Measurements from ENCODE around the gene NLGN1. TPM values are rescaled to one million over a fixed set of nuclear protein-coding genes. Genes with fewer than 3 reads are reported as not detected.
"Not testable (repeated sequence)": the region's sequence is repeated elsewhere in the genome, so short reads cannot be mapped to it uniquely, and the experiment has no call there.

Gene NLGN1
- total RNA-seq, 1 experiment from 2014 or later: 5.2 TPM

DNA sequence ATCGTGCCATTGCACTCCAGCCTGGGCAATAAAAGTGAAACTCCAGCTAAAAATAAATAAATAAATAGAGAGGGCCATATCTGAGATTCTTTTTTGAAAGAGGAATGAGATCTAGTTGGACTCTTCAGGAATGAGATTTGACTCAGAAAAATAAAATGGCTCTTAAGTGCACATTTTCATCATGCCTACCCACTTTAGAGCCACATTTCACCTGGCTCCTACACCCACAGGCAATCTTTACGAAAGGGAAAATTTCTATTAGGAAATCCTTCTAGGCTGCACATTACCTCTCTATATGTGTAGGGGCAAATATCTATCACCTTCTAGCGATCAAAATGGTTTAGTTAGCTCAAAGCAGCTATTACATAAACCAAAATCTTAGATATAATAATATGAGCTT lies 16.9 kb upstream of the NLGN1 start:
- no peaks in the 10 kb centered on the region for H3K9me3 ChIP-seq (ENCODE audit: control insufficient read depth, low read depth, low read length)
- H3K27me3 Mint-ChIP-seq (ENCODE audit: low read depth): no peaks in the 10 kb centered on the region; the same call in 1 of the 2 replicates
- H3K4me1 Mint-ChIP-seq: no peaks in the 10 kb centered on the region
- H3K4me2 ChIP-seq (ENCODE audit: insufficient read depth, insufficient read length, low read length): no peak overlapping the region
- H3T11ph ChIP-seq (ENCODE audit: low read length): no peak overlapping the region
- no peak overlapping the region for H3K56ac ChIP-seq (ENCODE audit: insufficient read length, low read depth, low read length)
- no peaks in the 10 kb centered on the region for H3K27me3 ChIP-seq (ENCODE audit: insufficient read depth, low read length)
- no peaks in the 10 kb centered on the region; a peak in 1 of 7 replicates for H3K36me3 Mint-ChIP-seq (ENCODE audit: insufficient read depth in 1 of 3, low read depth in 3 of 3)
- no peak overlapping the region for H3K14ac ChIP-seq (ENCODE audit: insufficient read depth, low read length)
- H3K79me2 ChIP-seq (ENCODE audit: insufficient read depth, low read length): no peaks in the 10 kb centered on the region
- H3K4me3 Mint-ChIP-seq: no peak overlapping the region
- no peak overlapping the region for H4K91ac ChIP-seq (ENCODE audit: insufficient read length, low read depth, low read length)
- no peak overlapping the region for H3K27ac ChIP-seq (ENCODE audit: insufficient read length, low read depth, low read length)
- no peak overlapping the region for H2BK120ac ChIP-seq (ENCODE audit: low read depth, low read length, poor library complexity, severe bottlenecking)
- H2AFZ ChIP-seq (ENCODE audit: low read length): no peak overlapping the region
- no peak overlapping the region for H3K23ac ChIP-seq (ENCODE audit: insufficient read length, low read depth, low read length)
- H4K8ac ChIP-seq (replicated peaks; ENCODE audit: insufficient read length, low read depth, low read length): no peak overlapping the region
- H3K9ac ChIP-seq (ENCODE audit: extremely low read depth, insufficient read length, low read length): no peak overlapping the region
- TF ChIP-seq, protein P1, sequence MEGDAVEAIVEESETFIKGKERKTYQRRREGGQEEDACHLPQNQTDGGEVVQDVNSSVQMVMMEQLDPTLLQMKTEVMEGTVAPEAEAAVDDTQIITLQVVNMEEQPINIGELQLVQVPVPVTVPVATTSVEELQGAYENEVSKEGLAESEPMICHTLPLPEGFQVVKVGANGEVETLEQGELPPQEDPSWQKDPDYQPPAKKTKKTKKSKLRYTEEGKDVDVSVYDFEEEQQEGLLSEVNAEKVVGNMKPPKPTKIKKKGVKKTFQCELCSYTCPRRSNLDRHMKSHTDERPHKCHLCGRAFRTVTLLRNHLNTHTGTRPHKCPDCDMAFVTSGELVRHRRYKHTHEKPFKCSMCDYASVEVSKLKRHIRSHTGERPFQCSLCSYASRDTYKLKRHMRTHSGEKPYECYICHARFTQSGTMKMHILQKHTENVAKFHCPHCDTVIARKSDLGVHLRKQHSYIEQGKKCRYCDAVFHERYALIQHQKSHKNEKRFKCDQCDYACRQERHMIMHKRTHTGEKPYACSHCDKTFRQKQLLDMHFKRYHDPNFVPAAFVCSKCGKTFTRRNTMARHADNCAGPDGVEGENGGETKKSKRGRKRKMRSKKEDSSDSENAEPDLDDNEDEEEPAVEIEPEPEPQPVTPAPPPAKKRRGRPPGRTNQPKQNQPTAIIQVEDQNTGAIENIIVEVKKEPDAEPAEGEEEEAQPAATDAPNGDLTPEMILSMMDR (conservative IDR thresholded peaks at IDR 0.05): no peak
- H3K4me1 ChIP-seq (ENCODE audit: insufficient read depth, low read length): no peaks in the 10 kb centered on the region
- H2BK20ac ChIP-seq (ENCODE audit: low read depth, low read length, poor library complexity, severe bottlenecking): no peak overlapping the region
- no peaks in the 10 kb centered on the region for H3K23me2 ChIP-seq (ENCODE audit: insufficient read length, low read depth, low read length, poor library complexity, severe bottlenecking)
- no peak overlapping the region for H2BK15ac ChIP-seq (ENCODE audit: low read depth, low read length)
- DNase-seq: no peak
- no peak overlapping the region for H2AK5ac ChIP-seq (ENCODE audit: insufficient read length, low read length)
- no peak overlapping the region for H2BK12ac ChIP-seq (ENCODE audit: insufficient read length, low read depth, low read length)
- no peak overlapping the region for H4K5ac ChIP-seq (ENCODE audit: insufficient read length, low read depth, low read length)
- no peaks in the 10 kb centered on the region for H3K79me1 ChIP-seq (ENCODE audit: insufficient read depth, low read depth, low read length, poor library complexity, severe bottlenecking)
- no peak overlapping the region for H2BK5ac ChIP-seq (ENCODE audit: insufficient read length, low read length)
- H3K27ac Mint-ChIP-seq: no peak overlapping the region
- H3K18ac ChIP-seq (ENCODE audit: insufficient read length, low read depth, low read length): no peak overlapping the region
- no peak overlapping the region for H3K4ac ChIP-seq (ENCODE audit: low read depth, low read length)
- H3K9me3 Mint-ChIP-seq: no peaks in the 10 kb centered on the region
- WGBS (ENCODE audit: extremely low coverage, insufficient read length, low lambda C conversion rate): no CpG with 5 or more reads among the region's 3 CpGs
- H4K20me1 ChIP-seq (ENCODE audit: control insufficient read depth, insufficient read depth, insufficient read length): no peaks in the 10 kb centered on the region

DNA sequence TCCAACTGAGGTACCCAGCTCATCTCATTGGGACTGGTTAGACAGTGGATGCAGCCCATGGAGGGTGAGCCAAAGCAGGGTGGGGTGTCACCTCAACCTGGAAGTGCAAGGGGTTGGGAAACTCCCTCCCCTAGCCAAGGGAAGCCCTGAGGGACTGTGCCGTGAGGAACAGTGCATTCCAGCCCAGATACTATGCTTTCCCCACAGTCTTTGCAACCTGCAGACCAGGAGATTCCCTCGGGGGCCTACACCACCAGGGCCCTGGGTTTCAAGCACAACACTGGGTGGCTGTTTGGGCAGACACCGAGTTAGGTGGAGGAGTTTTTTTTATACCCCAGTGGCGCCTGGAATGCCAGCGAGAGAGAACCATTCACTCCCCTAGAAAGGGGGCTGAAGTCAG lies 15.6 kb upstream of the NLGN1 start:
- no CpG with 5 or more reads among the region's 5 CpGs for WGBS (ENCODE audit: extremely low coverage, insufficient read length, low lambda C conversion rate)

More for the DNA sequence above, 15.6 kb upstream of the NLGN1 start:
- not testable (repeated sequence) for H3K36me3 Mint-ChIP-seq (ENCODE audit: insufficient read depth in 1 of 3, low read depth in 3 of 3); H3K56ac ChIP-seq (ENCODE audit: insufficient read length, low read depth, low read length); H2AK5ac ChIP-seq (ENCODE audit: insufficient read length, low read length); H3K79me1 ChIP-seq (ENCODE audit: insufficient read depth, low read depth, low read length, poor library complexity, severe bottlenecking); H3T11ph ChIP-seq (ENCODE audit: low read length); H3K4me3 Mint-ChIP-seq; H3K9me3 Mint-ChIP-seq; H3K27ac Mint-ChIP-seq; H3K4me1 Mint-ChIP-seq; H3K27me3 ChIP-seq (ENCODE audit: insufficient read depth, low read length); H4K8ac ChIP-seq (replicated peaks; ENCODE audit: insufficient read length, low read depth, low read length); H3K4me2 ChIP-seq (ENCODE audit: insufficient read depth, insufficient read length, low read length); H2BK20ac ChIP-seq (ENCODE audit: low read depth, low read length, poor library complexity, severe bottlenecking); DNase-seq; H2AFZ ChIP-seq (ENCODE audit: low read length); H3K4me1 ChIP-seq (ENCODE audit: insufficient read depth, low read length); H3K9me3 ChIP-seq (ENCODE audit: control insufficient read depth, low read depth, low read length); H4K20me1 ChIP-seq (ENCODE audit: control insufficient read depth, insufficient read depth, insufficient read length); H3K23ac ChIP-seq (ENCODE audit: insufficient read length, low read depth, low read length); H3K14ac ChIP-seq (ENCODE audit: insufficient read depth, low read length); H4K5ac ChIP-seq (ENCODE audit: insufficient read length, low read depth, low read length); H2BK15ac ChIP-seq (ENCODE audit: low read depth, low read length); H2BK5ac ChIP-seq (ENCODE audit: insufficient read length, low read length); H3K23me2 ChIP-seq (ENCODE audit: insufficient read length, low read depth, low read length, poor library complexity, severe bottlenecking); H3K27me3 Mint-ChIP-seq (ENCODE audit: low read depth); H3K27ac ChIP-seq (ENCODE audit: insufficient read length, low read depth, low read length); H3K9ac ChIP-seq (ENCODE audit: extremely low read depth, insufficient read length, low read length); H4K91ac ChIP-seq (ENCODE audit: insufficient read length, low read depth, low read length); H3K79me2 ChIP-seq (ENCODE audit: insufficient read depth, low read length); H2BK12ac ChIP-seq (ENCODE audit: insufficient read length, low read depth, low read length); H3K18ac ChIP-seq (ENCODE audit: insufficient read length, low read depth, low read length); H3K4ac ChIP-seq (ENCODE audit: low read depth, low read length); H2BK120ac ChIP-seq (ENCODE audit: low read depth, low read length, poor library complexity, severe bottlenecking)

Measured in H9 (cell line).